Progenitor cell of endocrine pancreas (in vitro differentiated cells): ENCODE data around the gene SYAP1. TPM values are rescaled to one million over a fixed set of nuclear protein-coding genes. Genes with fewer than 3 reads are reported as not detected.
A peak's percentile ranks its signal among the peaks of the same experiment; 100 is the strongest.

Experiments
- DNase-seq: peaks from one replicate; pipeline ENCODE4 v3.0.0; 2021; ENCODE audit warnings: low spot score; ENCODE audit not compliant: unreplicated experiment
- H3K27ac Mint-ChIP-seq: 2 replicates; pipeline ENCODE4 v1.8.0; 2021; ENCODE audit warnings: mild to moderate bottlenecking, moderate library complexity, mixed read lengths
- H3K27me3 Mint-ChIP-seq: 2 replicates; pipeline ENCODE4 v1.8.0; 2021; ENCODE audit warnings: mixed read lengths
- H3K36me3 Mint-ChIP-seq: 2 replicates; pipeline ENCODE4 v1.8.0; 2022; ENCODE audit warnings: mixed read lengths; ENCODE audit not compliant: insufficient read depth
- H3K4me1 Mint-ChIP-seq: 2 replicates; pipeline ENCODE4 v1.8.0; 2021; ENCODE audit warnings: low read depth, mixed read lengths
- H3K4me3 Mint-ChIP-seq: 2 replicates; pipeline ENCODE4 v1.8.0; 2021; ENCODE audit warnings: low read depth, mild to moderate bottlenecking, moderate library complexity, mixed read lengths
- H3K9me3 Mint-ChIP-seq: 2 replicates; pipeline ENCODE4 v1.8.0; 2021; ENCODE audit warnings: low read depth, mixed read lengths
- CTCF ChIP-seq: fragments of 200-600 bp; sonication (generic); IDR thresholded peaks from one replicate; pipeline ENCODE4 v1.5.0; 2021; ENCODE audit warnings: antibody characterized with exemption, mild to moderate bottlenecking; ENCODE audit not compliant: unreplicated experiment
- total RNA-seq: library from RNA; stranded (reverse); gene quantifications from 2 replicates; pipeline ENCODE4 v1.2.1, GENCODE V29; 2021

SYAP1 gene
- total RNA-seq, 1 donor from 2014 or later = 59.0 TPM

- DNase-seq = no peak
- Mint-ChIP-seq H3K4me1 (peaks cover 12% of the 10 kb centered on the region), H3K27ac (no peak overlapping the region), H3K4me3 (no peak overlapping the region), H3K36me3 (no peaks in the 10 kb centered on the region), H3K27me3 (no peaks in the 10 kb centered on the region), H3K9me3 (no peaks in the 10 kb centered on the region)
- TF ChIP-seq CTCF = no peak
These were observed 69.1 kb downstream of the SYAP1 start for GRCh38 chrX:16788477-16788876.

- no peak for TF ChIP-seq CTCF
- peaks cover 7% of the 10 kb centered on the region for H3K36me3 Mint-ChIP-seq
- H3K27ac Mint-ChIP-seq = no peak overlapping the region
- DNase-seq = no peak
- no peak overlapping the region for H3K4me3 Mint-ChIP-seq
- no peaks in the 10 kb centered on the region for H3K9me3 Mint-ChIP-seq
- H3K4me1 Mint-ChIP-seq = no peaks in the 10 kb centered on the region
- H3K27me3 Mint-ChIP-seq = no peaks in the 10 kb centered on the region
These were observed 76.9 kb downstream of the SYAP1 start for GRCh38 chrX:16796298-16796697.

- H3K9me3 Mint-ChIP-seq = no peaks in the 10 kb centered on the region
- no peaks in the 10 kb centered on the region for H3K4me1 Mint-ChIP-seq
- DNase-seq = no peak
- no peak overlapping the region for H3K27ac Mint-ChIP-seq
- H3K4me3 Mint-ChIP-seq = no peak overlapping the region
- H3K36me3 Mint-ChIP-seq = peaks cover 7% of the 10 kb centered on the region
- TF ChIP-seq CTCF = no peak
- H3K27me3 Mint-ChIP-seq = no peaks in the 10 kb centered on the region
These were observed 77.9 kb downstream of the SYAP1 start for GRCh38 chrX:16797358-16797757.

GRCh38 chrX:16797841-16798240, 78.4 kb downstream of the SYAP1 start:
- H3K27ac Mint-ChIP-seq = no peak overlapping the region
- no peak for TF ChIP-seq CTCF
- no peaks in the 10 kb centered on the region for H3K9me3 Mint-ChIP-seq
- H3K36me3 Mint-ChIP-seq = peaks cover 9% of the 10 kb centered on the region
- DNase-seq = no peak
- H3K27me3 Mint-ChIP-seq = no peaks in the 10 kb centered on the region
- H3K4me1 Mint-ChIP-seq = no peaks in the 10 kb centered on the region
- no peak overlapping the region for H3K4me3 Mint-ChIP-seq

GRCh38 chrX:16804923-16805464, 85.6 kb downstream of the SYAP1 start:
- Mint-ChIP-seq H3K36me3 (peaks cover 5% of the 10 kb centered on the region), H3K4me1 (peaks cover 15% of the 10 kb centered on the region), H3K4me3 (no peak overlapping the region), H3K27me3 (no peaks in the 10 kb centered on the region), H3K9me3 (no peaks in the 10 kb centered on the region), H3K27ac (peak overlapping the region; percentile 20)
- no peak for DNase-seq
- no peak for TF ChIP-seq CTCF
